Measurements from ENCODE around the gene FLAD1.

The FLAD1 gene

GRCh38 chr1:155038602-155039307 lies 55.6 kb downstream of the FLAD1 start:
- no peak for DNase-seq (ENCODE audit: low read depth)

GRCh38 chr1:155039308-155039669 lies 56.1 kb downstream of the FLAD1 start:
- DNase-seq (ENCODE audit: low read depth) = no peak

- DNase-seq (ENCODE audit: low read depth) = no peak
Measured at GRCh38 chr1:155040358-155041093, 57.4 kb downstream of the FLAD1 start.
